HG02981 (cell line): Measurements from ENCODE around the gene OR6B2.
"Not testable (repeated sequence)": the region's sequence is repeated elsewhere in the genome, so short reads cannot be mapped to it uniquely, and the experiment has no call there.

Experiments used
- ATAC-seq: cut with Tn5 transposase; IDR thresholded peaks from one replicate; pipeline ENCODE4 v1.9.1; 2021; ENCODE audit warnings: mild to moderate bottlenecking, moderate library complexity; ENCODE audit not compliant: unreplicated experiment

OR6B2 gene

GRCh38 chr2:240030379-240031094, at the start of gene OR6B2:
OR6B2 (minus strand) TSS chr2:240030429; CDS start chr2:240030429, 0 bp downstream.
- ATAC-seq, result no peak

DNA sequence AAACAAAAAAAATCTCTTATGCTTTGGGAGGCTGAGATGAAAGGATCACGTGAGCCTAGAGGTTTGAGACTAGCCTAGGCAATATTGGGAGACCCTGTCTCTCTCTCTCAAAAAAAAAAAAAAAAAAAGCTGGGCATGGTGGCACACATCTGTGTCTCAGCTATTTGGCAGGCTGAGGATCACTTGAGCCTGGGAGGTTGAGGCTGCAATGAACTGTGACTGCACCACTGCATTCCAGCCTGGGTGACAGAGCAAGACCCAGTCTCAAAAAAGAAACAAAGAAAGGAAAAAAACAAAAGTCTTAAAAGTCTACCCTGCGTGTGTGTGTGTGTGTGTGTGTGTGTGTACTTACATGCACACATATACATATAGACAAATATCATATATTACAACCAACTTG, 48.4 kb upstream of the OR6B2 start:
- ATAC-seq, result no peak

DNA sequence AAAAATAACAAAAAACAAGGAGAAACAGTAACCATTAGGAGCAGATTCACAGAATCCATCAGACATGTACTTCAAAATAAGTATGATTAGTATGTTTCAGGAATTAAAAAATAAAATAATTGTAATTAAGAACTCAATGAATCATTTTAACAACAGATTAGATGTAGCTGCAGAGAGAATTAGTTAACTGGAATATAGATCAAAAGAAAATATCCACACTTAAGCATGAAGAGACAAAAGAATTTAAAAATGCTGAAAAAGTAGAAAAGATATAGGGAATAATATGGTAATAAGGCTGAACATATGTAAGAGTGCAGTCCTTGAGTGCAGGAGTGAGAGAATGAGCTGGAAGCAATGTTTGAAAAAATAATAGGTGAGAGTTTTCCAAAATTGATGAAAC, 47.2 kb upstream of the OR6B2 start:
- no peak for ATAC-seq

- ATAC-seq, result no peak
Measured at GRCh38 chr2:240074545-240074944, 44.3 kb upstream of the OR6B2 start.

DNA sequence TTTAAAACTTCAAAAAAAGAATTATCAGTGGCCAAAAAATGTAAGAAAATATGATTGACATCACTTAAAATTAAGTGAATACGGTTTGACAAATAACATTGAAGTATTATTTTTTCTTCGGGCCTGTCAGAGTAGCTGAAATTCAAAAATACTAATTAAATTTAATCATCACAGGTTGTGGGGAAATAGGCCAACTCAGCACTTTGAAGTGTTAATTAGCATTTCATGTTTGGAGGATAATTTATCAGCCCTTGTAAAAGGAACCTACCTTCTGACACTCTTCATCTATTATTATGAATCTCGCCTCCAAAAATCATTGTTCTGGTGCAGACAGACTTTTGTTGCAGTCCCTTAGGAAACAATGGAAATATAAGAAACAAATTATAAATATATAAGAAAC, 40.7 kb upstream of the OR6B2 start:
- no peak for ATAC-seq

- ATAC-seq, result no peak
Measured at GRCh38 chr2:240069829-240070228, 39.6 kb upstream of the OR6B2 start.

- ATAC-seq, result no peak
Measured at GRCh38 chr2:240068193-240068592, 38.0 kb upstream of the OR6B2 start.

GRCh38 chr2:240066489-240066888, 36.3 kb upstream of the OR6B2 start:
- ATAC-seq, result no peak

DNA sequence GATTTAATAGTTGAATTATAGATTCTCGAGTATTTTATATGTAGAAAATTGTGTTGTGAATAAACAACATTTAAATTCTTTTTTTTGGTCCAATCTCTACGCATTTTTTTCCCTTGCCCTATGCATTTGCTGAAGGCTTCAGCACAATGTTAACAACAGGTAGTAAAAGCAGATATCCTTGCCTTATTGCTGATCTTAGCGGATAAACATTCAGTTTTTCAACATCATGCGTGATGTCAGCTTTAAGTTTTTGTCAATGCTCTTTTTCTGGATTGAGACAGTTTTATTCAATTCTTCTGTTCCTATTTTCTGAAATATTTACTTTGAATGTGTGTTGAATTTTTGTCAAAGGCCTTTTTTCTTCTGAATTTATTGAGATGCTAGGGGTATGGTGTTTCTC, 34.7 kb upstream of the OR6B2 start:
- no peak for ATAC-seq

DNA sequence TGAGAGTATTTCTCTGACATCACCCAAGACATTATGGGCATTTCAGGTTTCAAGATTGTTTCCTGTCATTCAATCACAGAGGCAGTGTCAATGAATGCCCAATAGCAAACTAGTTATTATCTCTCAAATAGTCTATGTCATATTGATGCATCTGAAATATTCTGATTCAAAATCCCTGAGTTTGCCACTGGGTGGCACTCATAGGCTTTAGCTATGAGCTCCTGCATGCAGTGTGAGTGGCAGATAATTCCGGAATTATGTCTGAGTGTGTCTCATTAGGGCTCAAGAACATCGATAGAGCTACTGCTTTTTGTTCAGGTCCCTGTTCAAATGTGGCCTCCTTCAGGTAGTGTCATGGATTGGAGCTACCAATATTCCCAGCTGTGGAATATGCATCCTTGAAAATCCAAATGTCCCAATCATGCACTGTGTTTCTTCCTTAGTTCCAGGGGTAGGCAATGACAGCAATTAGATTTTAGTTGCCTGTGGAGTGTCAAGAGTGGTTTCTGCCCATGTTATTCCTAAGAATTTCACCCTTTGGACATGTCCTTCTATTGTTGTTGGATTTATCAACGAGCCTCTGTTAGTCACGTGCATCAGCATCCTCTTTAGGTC, 30.9 kb upstream of the OR6B2 start:
- ATAC-seq, result peak; percentile 68

DNA sequence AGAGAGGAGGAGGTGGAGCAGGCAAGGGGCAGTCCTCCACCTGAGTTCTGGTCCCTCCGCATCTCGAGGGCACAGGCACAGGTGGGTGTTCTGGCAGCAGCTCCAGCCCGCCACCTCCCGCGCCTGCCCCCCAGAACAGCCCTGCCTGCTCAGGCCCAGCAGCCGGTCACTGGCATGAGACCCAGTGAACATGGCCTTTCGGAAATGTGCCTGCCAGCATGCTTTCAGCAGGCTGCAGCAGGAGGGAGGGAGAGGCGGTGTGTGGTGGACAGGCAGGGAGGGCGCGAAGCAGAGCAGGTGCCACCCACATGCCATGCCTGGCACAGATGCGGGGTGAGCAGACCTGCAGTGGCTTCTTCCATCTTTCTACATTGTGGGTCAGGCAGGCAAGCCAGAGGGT, 26.4 kb upstream of the OR6B2 start:
- ATAC-seq, result no peak

DNA sequence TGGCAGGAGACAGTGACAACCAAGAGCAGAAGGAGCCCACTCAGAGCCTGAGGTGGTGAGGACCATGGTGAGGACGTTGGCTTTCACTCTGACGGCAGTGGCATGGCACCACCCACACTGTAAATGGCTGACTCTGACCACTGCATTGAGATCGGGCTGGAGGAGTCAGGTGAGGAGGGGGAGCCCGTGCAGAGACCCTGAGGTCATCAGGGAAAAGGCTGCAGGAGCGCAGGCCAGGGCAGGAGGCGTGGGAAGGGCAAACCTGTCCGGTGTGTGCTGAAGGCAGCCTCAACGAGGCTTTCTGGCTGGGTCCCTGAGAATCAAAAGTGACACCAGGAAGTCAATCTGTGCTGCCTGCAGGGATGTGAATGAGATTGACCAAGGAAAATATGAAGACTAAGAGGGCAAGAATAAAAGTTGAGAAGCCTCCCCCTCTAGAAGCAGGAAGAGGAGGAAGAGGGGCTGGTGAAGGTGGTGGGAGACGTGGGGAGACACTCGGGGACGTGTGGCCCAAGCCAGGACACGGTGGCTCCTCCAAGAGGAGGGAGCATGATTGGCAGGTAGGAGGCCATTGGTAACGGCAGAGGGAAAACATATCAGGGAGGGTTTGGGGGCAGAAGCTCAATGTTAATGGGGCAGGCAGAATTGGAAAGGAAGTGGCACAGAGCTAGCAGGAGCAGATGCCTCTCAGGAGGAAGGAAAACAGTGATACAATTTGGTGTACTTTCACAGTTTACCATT, 25.1 kb upstream of the OR6B2 start:
- ATAC-seq, result no peak

- ATAC-seq, result no peak
Measured at GRCh38 chr2:240053173-240054155, 23.2 kb upstream of the OR6B2 start, which contains the start of gene OR6B3. OR6B3 (minus strand) TSS chr2:240053521.

DNA sequence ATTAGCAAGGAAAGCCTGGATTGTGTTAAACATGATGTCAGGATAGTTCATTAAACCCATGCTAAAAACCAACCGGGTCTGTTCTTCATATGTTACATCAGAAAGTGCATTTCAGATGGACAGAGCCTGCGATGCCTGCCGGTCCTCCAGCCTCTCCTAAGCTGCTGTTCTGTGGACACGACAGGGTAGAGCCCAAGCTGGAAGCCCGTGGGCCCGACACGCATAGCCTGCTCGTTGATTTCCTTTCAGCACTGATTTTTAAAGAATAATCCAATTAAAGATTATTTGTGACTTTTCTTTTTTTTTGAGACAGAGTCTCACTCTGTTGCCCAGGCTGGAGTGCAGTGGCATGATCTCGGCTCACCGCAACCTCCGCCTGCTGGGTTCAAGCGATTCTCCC, 22.3 kb upstream of the OR6B2 start:
- ATAC-seq, result no peak

GRCh38 chr2:240051697-240052096, 21.5 kb upstream of the OR6B2 start:
- no peak for ATAC-seq

- no peak for ATAC-seq
Measured at GRCh38 chr2:240050278-240050677, 20.0 kb upstream of the OR6B2 start.

DNA sequence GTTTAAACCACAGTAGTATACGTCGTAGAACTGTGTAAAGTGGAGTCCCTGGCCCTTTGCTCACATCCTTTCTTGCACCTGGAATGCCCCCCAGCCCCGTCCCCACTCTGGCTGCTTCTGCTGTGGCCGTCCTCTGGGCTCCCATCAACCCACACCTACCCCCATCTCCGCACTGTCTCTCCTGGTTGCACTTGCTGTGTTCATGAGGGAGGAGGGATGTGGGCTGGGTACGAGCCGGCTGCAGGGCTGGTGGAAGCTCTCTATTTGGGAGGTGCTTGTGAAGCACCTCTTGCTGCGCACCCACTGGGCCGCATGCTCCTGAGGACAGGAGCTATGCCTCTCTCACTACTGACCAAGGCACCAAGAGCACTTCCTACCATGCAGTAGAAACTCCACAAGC, 18.0 kb upstream of the OR6B2 start:
- no peak for ATAC-seq

DNA sequence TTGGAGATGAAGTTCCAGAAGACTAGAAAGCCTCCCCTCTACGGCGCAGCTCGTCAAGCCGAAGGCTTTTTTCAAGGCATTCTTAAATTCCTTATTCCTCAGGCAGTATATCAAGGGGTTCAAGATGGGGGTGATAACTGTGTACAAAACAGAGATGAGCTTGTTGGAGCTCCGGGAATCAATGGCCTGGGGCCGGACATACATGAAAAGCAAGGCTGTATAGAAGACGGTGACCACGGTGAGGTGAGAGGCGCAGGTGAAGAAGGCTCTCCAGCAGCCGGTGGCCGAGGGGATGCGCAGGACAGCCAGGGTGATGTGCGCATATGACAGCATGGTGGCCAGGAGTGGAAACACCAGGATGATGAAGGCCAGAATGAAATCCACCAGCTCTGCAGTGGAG, 14.9 kb upstream of the OR6B2 start:
- no peak for ATAC-seq

- not testable (repeated sequence) for ATAC-seq
Measured at GRCh38 chr2:240044096-240044495, 13.9 kb upstream of the OR6B2 start.

DNA sequence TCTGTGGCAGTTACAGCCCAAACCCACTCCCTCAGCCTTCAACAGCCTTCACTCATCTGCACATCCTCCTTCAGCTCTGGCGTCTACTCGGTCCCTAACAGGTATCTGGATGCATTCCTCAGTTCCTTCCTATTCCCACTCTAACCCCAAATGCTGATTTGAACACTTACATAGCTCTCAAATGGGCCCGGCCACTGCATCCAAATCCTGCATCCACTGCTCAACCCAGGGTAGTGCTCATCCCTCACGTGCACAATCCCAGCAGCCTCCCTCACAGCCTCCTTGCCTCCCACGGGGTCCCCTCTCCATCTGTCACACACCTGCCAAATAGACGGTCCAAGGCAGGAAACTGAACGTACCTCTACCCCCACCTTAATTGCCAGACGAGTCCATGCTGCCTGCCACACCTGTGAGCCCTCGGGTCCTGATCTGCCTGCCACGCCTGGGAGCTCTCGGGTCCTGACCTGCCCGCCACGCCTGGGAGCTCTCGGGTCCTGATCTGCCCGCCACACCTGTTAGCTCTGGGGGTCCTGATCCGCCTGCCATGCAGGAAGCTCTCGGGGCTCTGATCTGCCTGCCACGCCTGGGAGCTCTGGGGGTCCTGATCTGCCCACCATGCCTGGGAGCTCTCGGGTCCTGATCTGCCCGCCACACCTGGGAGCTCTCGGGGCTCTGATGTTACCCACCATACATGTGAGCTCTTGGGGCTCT, 13.2 kb upstream of the OR6B2 start:
- ATAC-seq, result no peak
